GM21367 (cell line): Measurements from ENCODE around the gene INPP5F.

Source experiments
- ATAC-seq: cut with Tn5 transposase; IDR thresholded peaks from one replicate; pipeline ENCODE4 v1.9.1; 2021; ENCODE audit not compliant: unreplicated experiment

Gene INPP5F

DNA sequence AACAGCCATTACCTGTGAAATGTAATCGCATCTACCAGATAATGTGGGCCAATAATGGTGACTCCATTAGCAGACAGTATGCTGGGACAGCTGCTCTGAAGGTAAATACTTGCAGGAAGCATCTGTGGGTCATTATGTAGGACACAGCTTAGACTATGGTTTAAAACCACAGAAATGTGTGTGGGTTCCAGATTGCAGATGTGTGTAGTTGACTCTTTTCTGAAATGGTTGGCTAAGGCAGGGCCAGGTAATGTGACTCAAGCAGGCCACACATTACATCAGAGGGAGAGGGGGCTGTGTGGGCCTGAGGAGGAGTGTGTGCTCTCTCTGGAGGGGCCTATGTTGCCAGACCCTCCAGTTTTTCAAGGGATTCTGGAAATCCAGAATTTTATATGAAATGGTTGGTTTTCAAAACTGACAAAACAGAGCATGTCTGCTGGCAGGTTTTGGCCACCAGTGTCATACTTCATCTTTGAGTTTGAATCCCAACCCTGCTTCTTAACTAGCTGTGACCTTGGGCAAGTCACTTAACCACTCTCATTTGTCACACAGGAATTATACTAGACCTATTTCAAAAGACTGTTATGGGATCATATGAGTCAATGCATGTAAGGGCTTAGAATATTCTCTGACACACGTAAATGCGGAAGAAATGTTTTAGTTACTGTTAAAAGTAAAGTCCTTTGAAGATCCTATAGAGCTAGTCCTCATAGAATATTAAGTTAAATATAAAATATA, 82.3 kb downstream of the INPP5F start:
- peak; percentile 57 for ATAC-seq

DNA sequence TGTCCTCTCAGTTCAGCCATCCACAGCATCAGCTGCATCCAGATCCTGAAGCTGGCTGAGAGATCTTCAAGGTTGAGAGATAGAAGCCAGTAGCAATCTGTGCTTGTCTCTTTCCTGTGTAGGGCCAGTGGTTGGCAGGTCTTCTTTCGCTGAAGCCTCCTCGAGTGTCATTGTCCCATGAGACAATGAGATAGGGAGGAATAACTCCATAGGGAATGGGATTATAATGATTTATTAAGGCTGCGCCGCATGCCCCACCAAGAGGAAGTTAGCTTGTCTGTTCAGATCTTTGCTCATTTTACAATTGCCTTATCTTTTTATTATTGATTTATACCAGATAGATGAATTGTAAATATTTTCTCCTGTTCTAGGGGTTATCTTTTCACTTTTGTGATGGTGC, 85.3 kb downstream of the INPP5F start:
- no peak for ATAC-seq

DNA sequence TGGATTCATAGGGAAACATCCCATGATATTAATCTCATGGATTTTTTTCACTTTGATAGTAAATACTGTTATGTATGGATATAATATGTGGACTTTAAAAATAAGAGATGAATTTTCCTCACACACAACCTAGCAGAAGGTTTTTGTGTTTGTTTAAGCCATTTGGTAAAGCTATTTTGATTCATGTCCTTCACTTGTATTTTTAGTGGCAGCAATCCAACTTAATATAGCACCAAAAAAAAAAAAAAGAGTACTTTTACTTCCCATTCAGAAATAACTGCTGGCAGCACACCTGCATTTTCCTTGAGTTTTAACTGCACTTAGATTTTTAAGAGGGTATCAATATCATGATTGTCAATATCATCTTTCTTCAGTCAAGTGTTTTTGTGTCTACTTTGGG, 86.8 kb downstream of the INPP5F start:
- no peak for ATAC-seq

DNA sequence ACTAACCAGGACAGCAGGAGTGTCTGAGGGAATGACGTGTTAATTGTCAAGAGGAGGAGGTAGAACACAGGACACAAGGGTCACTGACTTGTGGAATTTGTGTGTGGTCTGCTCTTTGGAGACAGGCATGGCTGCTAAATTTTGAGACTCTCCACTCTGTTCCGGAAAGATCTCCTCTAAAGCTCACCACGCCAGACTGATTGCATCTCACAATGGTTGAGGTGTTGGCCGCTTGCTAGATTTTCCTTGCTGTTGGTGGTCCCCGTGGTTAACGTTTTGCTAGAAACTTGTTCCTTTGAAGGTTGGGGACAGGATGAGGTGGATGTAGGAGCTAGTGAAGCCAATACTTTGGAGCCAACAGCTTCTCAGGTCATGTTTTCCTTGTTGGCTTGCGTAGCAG, 89.8 kb downstream of the INPP5F start:
- ATAC-seq, result no peak

DNA sequence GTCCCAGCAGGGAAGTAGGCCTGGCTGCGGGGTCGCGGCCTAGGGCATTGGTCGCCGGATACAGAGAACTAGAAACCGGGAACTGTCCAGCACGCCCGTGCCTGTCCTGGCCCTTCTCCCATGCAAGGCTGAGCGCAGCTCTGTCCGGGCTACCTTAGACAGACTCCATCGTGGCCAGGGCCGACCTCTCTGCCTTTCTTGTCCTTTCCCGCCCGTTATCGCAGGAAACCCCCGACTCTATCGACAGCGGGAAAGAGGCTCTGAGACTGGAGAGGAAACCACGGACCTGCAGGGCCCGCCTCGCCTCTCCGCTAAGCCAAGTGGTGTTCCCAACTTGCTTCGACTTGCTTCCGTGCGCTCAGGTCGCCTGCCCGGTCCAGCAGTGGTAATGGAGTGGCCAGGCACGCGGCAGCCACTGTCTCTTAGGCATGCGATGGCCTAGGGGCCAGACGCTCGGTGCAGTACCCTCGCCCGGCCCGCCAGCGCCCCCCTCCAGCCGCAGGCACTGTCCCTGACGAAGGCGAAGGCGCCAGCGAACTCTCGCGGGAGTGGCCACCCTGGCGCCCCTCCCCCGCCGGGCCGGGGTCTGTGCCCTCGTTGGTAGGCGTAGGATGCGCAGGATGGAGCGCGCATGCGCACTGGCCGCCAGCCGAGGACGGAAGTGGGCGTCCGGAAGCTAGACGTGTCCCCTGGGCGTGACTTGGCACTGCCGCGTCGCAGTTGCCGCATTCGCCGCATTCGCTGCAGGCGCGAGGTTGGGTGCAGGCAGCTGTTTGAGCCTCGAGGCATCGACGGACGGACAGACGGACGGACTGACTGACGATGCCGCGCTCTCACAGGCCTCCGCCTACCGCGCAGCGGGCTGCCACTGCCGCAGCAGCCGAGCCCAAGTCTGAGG, 92.4 kb downstream of the INPP5F start:
- no peak for ATAC-seq

DNA sequence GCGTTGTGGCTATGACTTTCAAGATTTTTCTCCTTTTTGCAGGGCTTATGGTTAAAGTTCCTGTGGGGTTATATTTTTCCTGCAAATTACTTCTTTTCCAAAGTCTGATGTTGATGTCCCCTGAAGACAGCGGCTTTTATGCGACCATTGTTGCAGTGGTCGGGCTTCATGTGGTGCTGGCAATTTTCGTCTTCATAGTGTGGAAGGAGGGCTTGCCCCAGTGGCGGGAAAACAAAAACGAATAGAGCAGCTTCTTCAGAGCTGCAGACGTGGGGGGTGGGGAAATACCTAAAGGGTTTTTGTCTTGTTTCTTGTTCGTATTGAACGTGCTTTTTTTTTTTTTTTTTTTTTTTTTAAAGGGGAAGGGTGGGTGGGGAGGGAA, 93.0 kb downstream of the INPP5F start:
- ATAC-seq, result no peak

DNA sequence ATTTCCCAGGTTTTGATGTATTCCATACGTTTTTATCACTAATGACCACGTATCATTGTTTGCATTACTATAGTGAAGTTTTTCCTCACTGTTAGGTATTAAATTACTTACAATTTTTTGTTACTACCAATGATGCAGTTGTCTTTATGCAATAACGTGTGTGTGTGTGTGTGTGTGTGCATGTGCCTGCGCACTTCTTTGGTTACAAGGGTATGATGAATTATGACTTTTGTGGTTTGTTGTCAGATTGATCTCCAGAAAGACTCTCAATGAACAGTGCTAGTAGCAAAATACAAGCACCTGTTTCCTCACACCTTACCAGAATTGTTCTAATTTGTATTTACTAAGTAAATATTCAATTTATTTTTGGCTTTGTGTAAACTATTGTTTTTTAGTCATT, 95.3 kb downstream of the INPP5F start:
- no peak for ATAC-seq

DNA sequence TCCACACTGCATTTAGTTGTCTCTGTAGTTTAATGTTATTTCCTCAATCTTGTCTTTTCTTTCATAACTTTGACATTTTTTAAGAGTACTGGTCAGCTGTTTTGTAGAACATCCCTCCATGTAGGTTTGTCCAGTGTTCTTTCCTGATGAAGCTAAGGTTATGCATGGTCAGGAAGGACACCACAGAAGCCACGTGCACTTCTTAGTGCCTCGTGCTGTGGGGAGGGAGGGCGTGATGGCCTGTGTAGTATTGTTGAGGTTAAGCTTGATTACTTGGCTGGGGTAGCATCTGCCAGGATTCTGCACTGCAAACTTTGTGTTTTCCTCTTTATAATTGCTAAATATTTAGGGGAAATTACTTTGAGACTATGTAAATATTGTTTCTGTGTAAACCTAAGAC, 98.4 kb downstream of the INPP5F start:
- no peak for ATAC-seq

DNA sequence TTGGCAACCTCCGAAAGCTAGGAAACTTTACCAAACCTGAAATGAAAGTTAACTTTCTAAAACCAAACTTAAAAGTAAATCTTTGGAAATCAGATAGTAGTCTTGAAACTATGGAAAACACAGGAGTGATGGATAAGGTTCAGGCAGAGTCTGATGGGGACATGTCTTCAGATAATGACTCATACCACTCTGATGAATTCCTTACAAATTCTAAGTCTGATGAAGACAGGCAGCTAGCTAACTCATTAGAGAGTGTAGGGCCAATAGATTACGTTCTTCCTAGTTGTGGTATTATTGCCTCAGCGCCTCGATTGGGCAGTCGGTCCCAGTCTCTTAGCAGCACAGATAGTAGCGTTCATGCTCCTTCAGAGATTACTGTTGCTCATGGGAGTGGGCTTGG, 100.9 kb downstream of the INPP5F start:
- ATAC-seq, result no peak

DNA sequence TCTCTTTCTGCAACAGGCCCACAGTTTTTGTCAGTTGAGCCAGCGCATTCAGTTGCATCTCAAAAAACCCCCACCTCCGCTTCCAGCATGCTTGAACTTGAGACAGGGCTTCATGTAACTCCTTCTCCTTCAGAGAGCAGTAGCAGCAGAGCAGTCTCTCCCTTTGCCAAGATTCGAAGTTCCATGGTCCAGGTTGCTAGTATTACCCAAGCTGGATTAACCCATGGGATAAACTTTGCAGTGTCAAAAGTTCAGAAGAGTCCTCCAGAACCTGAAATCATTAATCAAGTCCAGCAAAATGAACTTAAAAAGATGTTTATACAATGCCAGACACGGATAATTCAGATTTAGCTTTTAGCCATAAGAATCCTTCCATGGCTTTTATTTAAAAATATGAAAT, 101.6 kb downstream of the INPP5F start:
- no peak for ATAC-seq

DNA sequence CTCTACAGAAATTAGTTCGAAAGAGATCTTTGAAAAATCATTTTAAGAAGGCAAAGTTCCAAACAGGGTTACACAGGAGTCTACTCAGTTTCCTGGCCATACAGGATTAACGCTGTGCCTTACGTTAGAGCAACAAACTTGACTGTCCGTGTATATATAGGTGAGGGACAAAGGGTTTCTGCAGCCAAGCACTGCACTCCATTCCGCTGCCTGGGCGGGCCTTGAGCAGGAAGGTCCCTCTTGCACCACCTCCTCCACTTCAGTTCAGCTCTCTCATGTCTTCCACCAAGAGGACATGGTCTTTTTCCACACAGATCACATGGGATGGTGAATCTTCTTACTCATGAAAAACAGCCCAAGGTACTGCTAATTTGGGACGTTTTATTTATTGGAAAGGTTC, 103.6 kb downstream of the INPP5F start:
- ATAC-seq, result no peak

DNA sequence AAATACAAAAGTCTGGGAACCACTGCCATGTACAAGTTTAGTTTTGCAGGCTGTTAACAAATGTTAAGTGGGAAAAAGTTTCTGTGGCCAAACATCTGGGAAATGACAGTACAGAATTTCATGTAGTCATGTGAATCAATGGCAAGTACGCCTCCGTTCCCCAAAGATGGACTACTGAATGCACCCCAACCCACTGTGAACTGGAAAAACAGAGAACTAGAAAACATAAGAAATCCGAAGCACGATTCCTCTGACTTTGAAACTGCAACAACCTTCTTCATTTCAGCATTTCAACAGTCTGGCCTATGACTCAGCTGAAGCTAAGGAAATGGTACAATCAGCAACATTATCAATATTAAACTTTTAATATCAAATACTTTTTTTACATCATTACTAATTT, 105.0 kb downstream of the INPP5F start:
- ATAC-seq, result no peak

DNA sequence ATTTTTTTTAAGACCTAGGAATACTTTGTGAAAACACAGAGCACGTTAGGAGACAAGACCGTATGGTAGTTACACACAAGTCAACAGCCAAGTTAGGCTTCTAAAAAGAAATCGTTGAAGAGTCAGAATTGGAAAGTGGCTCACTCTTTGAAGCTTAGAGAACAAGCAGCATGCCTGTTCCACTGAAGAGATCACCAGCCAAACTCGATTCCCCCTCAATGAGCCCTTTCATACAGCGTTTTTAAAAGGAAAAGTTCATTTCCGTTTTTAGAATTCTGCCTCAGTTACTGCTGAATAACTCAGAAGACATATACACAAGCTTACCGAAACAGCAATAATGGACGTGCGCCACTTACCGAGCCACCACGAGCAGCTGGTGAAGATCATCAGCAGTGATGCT, 105.8 kb downstream of the INPP5F start:
- no peak for ATAC-seq

DNA sequence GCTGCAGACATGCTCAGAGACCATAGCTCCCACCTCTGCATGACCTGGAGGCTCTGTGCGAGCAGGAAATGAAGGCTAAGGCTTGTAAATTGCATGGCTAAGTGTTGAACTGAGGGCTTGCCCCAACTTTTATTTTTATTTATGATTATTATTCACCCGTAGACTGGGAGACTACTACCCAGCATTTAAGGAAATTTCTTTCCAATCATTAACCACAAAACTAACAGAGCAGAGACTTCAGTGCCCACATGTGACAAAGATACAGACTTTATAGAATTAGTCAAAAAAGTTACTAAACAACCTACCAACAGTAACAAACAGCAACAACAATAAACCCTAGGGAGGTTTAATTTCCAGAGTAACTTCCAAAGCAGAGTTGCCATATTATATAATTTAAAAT, 107.1 kb downstream of the INPP5F start:
- ATAC-seq, result no peak

DNA sequence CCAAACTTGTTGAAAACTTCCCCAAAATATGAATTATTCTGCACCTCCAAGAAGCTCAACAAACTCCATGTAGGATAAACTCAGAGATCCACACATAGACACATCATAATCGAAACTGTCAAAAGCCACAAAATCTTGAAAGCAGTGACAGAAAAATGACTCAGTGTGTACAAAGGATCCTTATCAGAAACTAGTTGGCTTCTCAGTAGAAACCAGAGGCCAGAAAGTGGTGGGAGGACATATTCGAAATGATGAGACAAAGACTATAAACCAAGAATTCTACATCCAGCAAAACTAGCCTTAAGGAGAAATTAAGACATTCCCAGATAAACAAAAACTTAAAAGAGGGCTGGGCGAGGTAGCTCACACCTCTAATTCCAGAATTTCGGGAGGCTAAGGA, 108.3 kb downstream of the INPP5F start:
- no peak for ATAC-seq

DNA sequence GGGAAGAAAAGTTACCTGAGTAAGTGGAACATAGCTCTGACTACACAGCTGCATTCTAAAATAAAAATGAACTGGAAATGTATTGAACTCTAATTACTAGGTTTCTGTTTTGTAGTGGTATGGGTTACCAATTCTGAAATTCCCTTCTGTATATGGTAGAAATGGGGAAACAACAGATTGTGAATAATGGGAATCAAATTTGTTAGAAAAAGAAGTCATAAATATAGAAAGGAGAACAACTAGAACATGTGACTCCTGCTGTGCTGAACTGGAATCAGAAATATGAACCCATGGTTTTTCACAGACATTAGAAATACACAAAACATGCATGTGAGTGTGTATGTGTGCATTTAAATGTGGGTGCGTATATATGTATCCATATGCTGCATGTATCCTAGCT, 119.8 kb downstream of the INPP5F start:
- ATAC-seq, result no peak

DNA sequence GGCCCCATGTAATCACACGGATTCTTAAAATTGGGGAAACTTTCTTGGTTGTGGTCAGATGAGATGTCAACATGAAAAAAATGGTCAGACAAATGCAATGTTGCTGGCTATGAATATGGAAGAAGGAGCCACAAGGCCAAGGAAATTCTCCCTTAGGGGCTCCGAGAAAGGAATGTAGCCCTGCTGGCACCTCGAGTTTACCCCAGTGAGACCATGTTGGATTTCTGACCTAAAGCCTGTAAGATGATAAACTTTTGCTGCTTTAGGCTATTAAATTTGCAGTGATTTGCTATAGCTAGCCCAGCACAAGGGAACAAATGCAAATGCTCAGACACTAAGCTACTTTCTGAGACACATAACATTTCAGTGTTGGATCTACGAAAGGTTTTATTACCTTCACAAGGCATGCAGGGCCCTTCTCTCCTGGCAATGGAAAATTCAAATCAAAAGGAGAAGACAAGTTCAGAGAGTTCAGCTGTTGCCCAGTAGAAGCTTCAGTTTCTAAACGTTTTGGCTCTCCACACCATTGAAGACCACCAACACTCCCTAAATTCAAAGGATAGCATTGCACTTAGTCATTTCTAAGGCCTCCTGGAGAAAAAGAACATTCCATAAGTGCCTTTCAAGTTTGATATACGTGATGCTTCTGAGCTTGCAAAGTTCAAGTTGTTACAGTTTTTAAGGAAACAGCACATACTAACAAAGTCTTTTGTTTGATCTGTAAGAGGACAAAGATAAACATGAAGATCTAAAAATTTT, 123.4 kb downstream of the INPP5F start:
- no peak for ATAC-seq

DNA sequence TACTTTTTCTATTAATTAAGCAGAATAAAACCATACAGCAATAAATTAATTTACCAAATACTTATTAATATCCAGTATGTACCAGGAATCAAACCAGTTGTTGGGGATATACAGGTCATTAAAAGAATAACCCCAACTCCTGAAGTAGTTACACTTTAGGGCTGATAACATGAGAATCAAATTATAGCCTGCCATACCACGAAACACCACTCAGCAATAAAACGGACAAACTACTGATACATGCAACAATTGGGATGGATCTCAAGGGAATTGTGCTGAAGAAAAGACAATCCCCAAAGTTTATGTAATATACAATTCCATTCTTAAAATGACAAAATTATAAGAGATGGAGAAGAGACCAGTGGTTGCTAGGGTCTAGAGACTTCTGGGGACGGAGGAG, 124.1 kb downstream of the INPP5F start:
- ATAC-seq, result no peak

DNA sequence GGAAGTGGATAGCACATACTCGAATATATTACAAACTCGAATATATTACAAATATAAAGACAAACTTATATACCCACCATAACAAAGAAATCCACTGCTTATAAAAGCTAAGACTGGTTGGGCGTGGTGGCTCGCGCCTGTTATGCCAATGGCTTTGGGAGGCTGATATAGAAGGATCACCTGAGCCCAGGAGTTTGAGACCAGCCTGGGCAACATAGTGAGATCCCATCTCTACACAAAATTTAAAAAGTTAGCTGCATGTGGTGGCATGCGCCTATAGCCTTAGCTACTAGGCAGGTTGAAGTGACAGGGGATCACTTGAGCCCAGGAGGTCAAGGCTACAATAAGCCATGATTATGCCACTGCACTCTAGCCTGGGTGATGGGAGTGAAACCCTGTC, 126.4 kb downstream of the INPP5F start:
- no peak for ATAC-seq

DNA sequence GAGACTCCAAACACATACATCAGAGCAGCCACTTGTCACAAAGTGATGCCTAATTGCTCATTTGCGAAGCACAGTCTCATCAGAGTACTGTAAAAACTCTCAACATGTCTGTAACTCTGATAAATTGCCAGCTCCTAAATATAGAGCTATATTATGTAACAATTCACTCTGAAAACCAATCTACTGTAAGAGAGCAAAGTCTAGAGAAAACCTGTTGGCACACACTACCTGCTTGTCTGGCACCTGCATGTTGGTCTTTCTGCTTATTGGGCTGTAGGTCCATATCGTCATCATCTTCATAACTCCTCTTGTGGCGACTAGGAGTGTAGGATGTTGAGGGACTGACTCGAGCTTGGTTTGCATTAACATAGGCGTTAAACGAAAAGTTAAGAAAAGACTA, 127.0 kb downstream of the INPP5F start:
- no peak for ATAC-seq

DNA sequence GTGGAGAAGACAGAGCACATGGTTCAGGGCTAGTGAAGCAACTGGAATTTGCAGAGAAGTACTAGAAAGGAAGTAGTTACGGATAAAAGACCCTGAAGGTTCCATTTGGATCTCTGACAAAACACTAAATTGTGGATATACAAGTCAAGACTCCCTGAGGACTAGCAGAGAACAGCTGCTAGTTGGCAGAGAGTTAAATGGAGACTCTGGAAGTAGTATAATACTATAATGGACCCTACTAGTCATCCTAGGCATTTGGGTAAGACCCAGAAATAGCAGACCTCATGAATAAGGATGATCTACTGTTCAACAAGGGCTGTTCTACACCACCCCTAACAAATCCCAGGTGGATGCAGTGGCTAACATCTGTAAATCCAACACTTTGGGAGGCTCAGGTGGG, 127.7 kb downstream of the INPP5F start:
- ATAC-seq, result no peak

DNA sequence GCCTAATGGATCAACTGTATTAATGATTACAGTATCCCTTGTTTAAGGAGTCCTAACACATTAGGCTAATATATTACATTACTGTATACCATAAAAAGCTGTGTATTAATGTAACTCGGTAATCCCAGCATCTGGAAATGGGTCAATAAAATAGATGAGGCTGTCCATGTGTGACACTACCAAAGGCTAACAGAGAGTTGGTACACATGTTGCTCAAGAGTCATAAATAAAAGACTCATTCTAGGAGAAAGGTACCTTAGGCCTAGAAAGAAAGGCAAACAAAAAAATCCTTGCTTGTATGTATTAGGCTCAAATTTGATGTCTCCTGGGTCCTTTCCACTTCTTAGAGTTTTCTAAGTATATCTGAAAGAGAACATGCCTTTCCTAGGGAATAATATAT, 132.2 kb downstream of the INPP5F start:
- no peak for ATAC-seq
